HCT116 (cell line): ENCODE results near the gene NBAS. TPM values are rescaled to one million over a fixed set of nuclear protein-coding genes. Genes with fewer than 3 reads are reported as not detected.

Experiments used
- ATAC-seq: fragments of 200-7000 bp; cut with Tn5 transposase; 2 replicates; pipeline ENCODE4 v1.9.1; 2020; ENCODE audit warnings: mild to moderate bottlenecking, moderate library complexity
- BruUV-seq: library from RNA; stranded (reverse); fragments of 400-500 nt; replicated peaks from 2 replicates; lab custom pipeline; 2021; lab: Mats Ljungman, UMichigan
- CTCF ChIA-PET: fragments of 300-600 bp; sonication (Branson Sonifier 250); formaldehyde crosslinking; loops from one replicate; lab custom pipeline; 2021; ENCODE audit warnings: antibody characterized with exemption; lab: Charles Lee
- POLR2A ChIA-PET: fragments of 300-600, 350-600 bp; sonication (Branson Sonifier 250); formaldehyde crosslinking; loops from one replicate; lab custom pipeline; 2021; ENCODE audit warnings: antibody characterized with exemption; lab: Charles Lee
- RAD21 ChIA-PET, 2 experiments: fragments of 300-600 bp; sonication (Branson Sonifier 250); formaldehyde crosslinking; loops; one replicate each; lab custom pipeline; 2023; ENCODE audit warnings: low total read pairs in 2 of 2; ENCODE audit not compliant: uncharacterized antibody in 2 of 2, unreplicated experiment in 2 of 2, low non-redundant PET in 1 of 2; lab: Charles Lee
- DNase-seq: peaks from one replicate; pipeline ENCODE4 v3.0.0-alpha.2; 2010; ENCODE audit warnings: low read depth, low spot score
- H2AFZ ChIP-seq: fragments of 200-600 bp; shearing (Covaris generic), sonication (generic); 2 replicates; pipeline ENCODE4 v1.6.1; 2017; ENCODE audit warnings: low read depth, mixed run types, mixed read lengths, antibody characterized with exemption, low read length; ENCODE audit not compliant: poor library complexity, severe bottlenecking
- H3K27ac ChIP-seq: 2 replicates; pipeline ENCODE4 v1.5.1; 2012; ENCODE audit warnings: low read depth, low read length
- H3K27me3 ChIP-seq: fragments of 200-600 bp; sonication (generic); 2 replicates; pipeline ENCODE4 v1.6.1; 2016; ENCODE audit warnings: mixed run types, low read length, mixed read lengths; ENCODE audit not compliant: insufficient read depth
- H3K36me3 ChIP-seq, 2 experiments: fragments of 200-500 bp in 1 of 2; fragments of 200-600 bp in 1 of 2; sonication (Bioruptor generic) in 1 of 2; sonication (generic) in 1 of 2; 2 replicates each; pipeline versions ENCODE4 v1.5.1 to v1.6.1; 2014 to 2016; ENCODE audit warnings: low read length in 2 of 2, inconsistent platforms in 1 of 2, mixed read lengths in 1 of 2, mixed run types in 1 of 2; ENCODE audit not compliant: insufficient read depth in 2 of 2, control insufficient read depth in 1 of 2
- H3K4me1 ChIP-seq, 2 experiments: fragments of 200-600 bp in 1 of 2; sonication (generic) in 1 of 2; 2 replicates each; pipeline versions ENCODE4 v1.5.1 to v1.6.1; 2012 to 2017; ENCODE audit warnings: low read length in 2 of 2, inconsistent platforms in 1 of 2, mild to moderate bottlenecking in 1 of 2, mixed read lengths in 1 of 2, mixed run types in 1 of 2, moderate library complexity in 1 of 2; ENCODE audit not compliant: insufficient read depth in 2 of 2, control insufficient read depth in 1 of 2
- H3K4me2 ChIP-seq: fragments of 200-600 bp; sonication (generic); 2 replicates; pipeline ENCODE4 v1.6.1; 2017; ENCODE audit warnings: mixed run types, low read length, mixed read lengths
- H3K4me3 ChIP-seq, 2 experiments: fragments of 200-600 bp in 1 of 2; sonication (generic) in 1 of 2; replicated peaks in 1 of 2; 2 replicates each; pipeline ENCODE4 v1.5.1; 2011 to 2016; ENCODE audit warnings: low read length in 2 of 2, control low read depth in 1 of 2, low read depth in 1 of 2, mild to moderate bottlenecking in 1 of 2, mixed read lengths in 1 of 2, mixed run types in 1 of 2
- H3K79me2 ChIP-seq: fragments of 200-600 bp; sonication (generic); 2 replicates; pipeline ENCODE4 v1.6.1; 2017; ENCODE audit warnings: mild to moderate bottlenecking, mixed run types, low read length, moderate library complexity, mixed read lengths; ENCODE audit not compliant: insufficient read depth
- H3K9ac ChIP-seq: fragments of 200-600 bp; sonication (generic); 2 replicates; pipeline ENCODE4 v1.6.1; 2016; ENCODE audit warnings: low read length, mixed read lengths
- H3K9me2 ChIP-seq: fragments of 200-600 bp; sonication (generic), shearing (Covaris generic); 2 replicates; pipeline ENCODE4 v1.6.1; 2017; ENCODE audit warnings: mixed run types, mild to moderate bottlenecking, moderate library complexity; ENCODE audit not compliant: insufficient read depth
- H3K9me3 ChIP-seq, 2 experiments: fragments of 200-500 bp in 1 of 2; fragments of 200-600 bp in 1 of 2; sonication (Bioruptor generic) in 1 of 2; sonication (generic) in 1 of 2; 2 replicates each; pipeline ENCODE4 v1.6.1; 2014 to 2017; ENCODE audit warnings: low read length in 2 of 2, mixed read lengths in 2 of 2, inconsistent platforms in 1 of 2, low read depth in 1 of 2, mild to moderate bottlenecking in 1 of 2, mixed run types in 1 of 2, moderate library complexity in 1 of 2; ENCODE audit not compliant: control insufficient read depth in 1 of 2, insufficient read depth in 1 of 2
- H4K20me1 ChIP-seq: fragments of 200-600 bp; sonication (generic), shearing (Covaris generic); 2 replicates; pipeline ENCODE4 v1.6.1; 2017; ENCODE audit warnings: mixed run types, mild to moderate bottlenecking, moderate library complexity; ENCODE audit not compliant: insufficient read depth
- CEBPB ChIP-seq: IDR thresholded peaks from 2 replicates; pipeline ENCODE4 v1.6.1; 2012; ENCODE audit warnings: low read depth
- EGR1 ChIP-seq: IDR thresholded peaks from 2 replicates; pipeline ENCODE4 v1.6.1; 2012; ENCODE audit warnings: low read depth
- ELF1 ChIP-seq: IDR thresholded peaks from 2 replicates; pipeline ENCODE4 v1.6.1; 2012; ENCODE audit warnings: low read depth, borderline replicate concordance
- FOSL1 ChIP-seq: IDR thresholded peaks from 2 replicates; pipeline ENCODE4 v1.6.1; 2012; ENCODE audit warnings: low read depth
- POLR2A ChIP-seq: IDR thresholded peaks from 2 replicates; pipeline ENCODE4 v1.7.0; 2011; ENCODE audit warnings: borderline replicate concordance; ENCODE audit not compliant: insufficient read depth, insufficient read length; ENCODE audit errors: extremely low read depth
- POLR2AphosphoS5 ChIP-seq: IDR thresholded peaks from 2 replicates; pipeline ENCODE4 v1.6.1; 2011; ENCODE audit warnings: mild to moderate bottlenecking, low read depth, low read length, moderate library complexity
- RAD21 ChIP-seq: IDR thresholded peaks from 2 replicates; pipeline ENCODE4 v1.6.1; 2012; ENCODE audit warnings: low read depth, mild to moderate bottlenecking
- SIN3A ChIP-seq: IDR thresholded peaks from 2 replicates; pipeline ENCODE4 v1.6.1; 2012; ENCODE audit warnings: low read depth
- SP1 ChIP-seq: IDR thresholded peaks from 2 replicates; pipeline ENCODE4 v1.6.1; 2012; ENCODE audit warnings: low read depth
- YY1 ChIP-seq: IDR thresholded peaks from 2 replicates; pipeline ENCODE4 v1.6.1; 2011; ENCODE audit warnings: low read length, low read depth, moderate library complexity, mild to moderate bottlenecking; ENCODE audit not compliant: insufficient replicate concordance; ENCODE audit errors: extremely low read depth
- intact Hi-C: fragments of 100-400 bp; cut with micrococcal nuclease; formaldehyde crosslinking; loops from 2 replicates; pipeline ENCODE4 v1.10.0; 2022
- total RNA-seq: library from RNA; stranded (reverse); gene quantifications from one replicate; pipeline ENCODE4 v1.2.1, GENCODE V29; 2021; ENCODE audit not compliant: unreplicated experiment
- TF ChIP-seq, protein P1 (sequence below): IDR thresholded peaks from 2 replicates; pipeline ENCODE4 v1.6.1; 2012; ENCODE audit warnings: low read depth
- TF ChIP-seq, protein P2 (sequence below): IDR thresholded peaks from 2 replicates; pipeline ENCODE4 v1.6.1; 2012

NBAS gene
- total RNA-seq, 1 experiment from 2014 or later = 32.8 TPM

DNA sequence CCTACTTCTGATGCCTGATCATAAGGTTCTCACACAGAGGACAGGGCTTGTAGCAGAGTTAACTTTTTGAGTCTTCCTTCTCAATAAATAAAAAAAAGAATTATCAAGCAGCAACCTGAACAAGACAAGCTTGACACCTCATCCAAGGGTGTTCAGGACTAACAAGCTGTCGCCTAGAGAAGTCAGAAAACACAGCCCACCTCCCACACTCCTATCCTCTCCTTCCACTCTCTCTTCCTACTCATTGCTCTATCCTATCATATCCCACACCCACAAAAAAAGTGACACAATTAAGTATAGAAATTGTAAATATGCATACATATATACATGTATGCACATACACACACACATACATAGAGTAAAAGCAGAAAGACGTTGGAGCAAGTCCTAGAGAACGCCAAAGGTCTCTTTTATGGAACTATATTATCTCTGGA is 5.4 kb downstream of the NBAS start (continued):
- TF ChIP-seq, protein P1, sequence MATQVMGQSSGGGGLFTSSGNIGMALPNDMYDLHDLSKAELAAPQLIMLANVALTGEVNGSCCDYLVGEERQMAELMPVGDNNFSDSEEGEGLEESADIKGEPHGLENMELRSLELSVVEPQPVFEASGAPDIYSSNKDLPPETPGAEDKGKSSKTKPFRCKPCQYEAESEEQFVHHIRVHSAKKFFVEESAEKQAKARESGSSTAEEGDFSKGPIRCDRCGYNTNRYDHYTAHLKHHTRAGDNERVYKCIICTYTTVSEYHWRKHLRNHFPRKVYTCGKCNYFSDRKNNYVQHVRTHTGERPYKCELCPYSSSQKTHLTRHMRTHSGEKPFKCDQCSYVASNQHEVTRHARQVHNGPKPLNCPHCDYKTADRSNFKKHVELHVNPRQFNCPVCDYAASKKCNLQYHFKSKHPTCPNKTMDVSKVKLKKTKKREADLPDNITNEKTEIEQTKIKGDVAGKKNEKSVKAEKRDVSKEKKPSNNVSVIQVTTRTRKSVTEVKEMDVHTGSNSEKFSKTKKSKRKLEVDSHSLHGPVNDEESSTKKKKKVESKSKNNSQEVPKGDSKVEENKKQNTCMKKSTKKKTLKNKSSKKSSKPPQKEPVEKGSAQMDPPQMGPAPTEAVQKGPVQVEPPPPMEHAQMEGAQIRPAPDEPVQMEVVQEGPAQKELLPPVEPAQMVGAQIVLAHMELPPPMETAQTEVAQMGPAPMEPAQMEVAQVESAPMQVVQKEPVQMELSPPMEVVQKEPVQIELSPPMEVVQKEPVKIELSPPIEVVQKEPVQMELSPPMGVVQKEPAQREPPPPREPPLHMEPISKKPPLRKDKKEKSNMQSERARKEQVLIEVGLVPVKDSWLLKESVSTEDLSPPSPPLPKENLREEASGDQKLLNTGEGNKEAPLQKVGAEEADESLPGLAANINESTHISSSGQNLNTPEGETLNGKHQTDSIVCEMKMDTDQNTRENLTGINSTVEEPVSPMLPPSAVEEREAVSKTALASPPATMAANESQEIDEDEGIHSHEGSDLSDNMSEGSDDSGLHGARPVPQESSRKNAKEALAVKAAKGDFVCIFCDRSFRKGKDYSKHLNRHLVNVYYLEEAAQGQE = no peak
- TF ChIP-seq EGR1 (no peak), CEBPB (no peak), FOSL1 (no peak), POLR2A (no peak), ELF1 (no peak)
- TF ChIP-seq, protein P2, sequence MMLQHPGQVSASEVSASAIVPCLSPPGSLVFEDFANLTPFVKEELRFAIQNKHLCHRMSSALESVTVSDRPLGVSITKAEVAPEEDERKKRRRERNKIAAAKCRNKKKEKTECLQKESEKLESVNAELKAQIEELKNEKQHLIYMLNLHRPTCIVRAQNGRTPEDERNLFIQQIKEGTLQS = no peak

DNA sequence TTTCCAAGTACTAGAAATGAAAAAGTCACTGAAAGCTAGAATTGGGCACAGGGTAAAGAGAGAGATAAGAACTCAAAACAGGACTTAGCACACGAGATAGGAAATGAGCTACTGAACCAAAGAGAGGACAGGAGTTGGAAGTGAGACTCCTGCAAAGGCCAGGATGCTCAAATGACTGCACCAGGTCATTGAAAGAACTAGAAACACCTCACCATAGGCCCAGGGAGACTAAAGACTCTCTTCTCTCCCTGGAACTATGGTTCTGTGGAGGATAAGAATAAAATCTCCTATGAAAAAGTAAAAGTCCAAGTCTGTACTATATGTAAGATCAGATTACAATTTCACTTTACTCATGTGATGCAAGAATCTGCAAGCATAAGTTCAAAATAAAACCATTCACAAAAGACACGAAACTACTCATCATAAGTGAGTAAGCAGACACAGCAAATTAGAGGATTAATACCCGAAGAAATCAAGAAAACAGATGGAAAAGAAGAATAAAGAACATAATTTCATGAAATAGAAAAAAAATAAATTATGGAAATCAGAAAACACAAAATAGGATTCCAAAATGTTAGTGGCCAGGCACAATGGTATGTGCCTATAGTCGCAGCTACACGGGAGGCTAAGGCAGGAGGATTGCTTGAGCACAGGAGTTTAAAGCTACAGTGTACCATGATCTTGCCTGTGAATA is 6.5 kb downstream of the NBAS start:
- Histone ChIP-seq H3K27ac (no peak overlapping the region), H3K36me3 (peaks cover 0 to 4% of the 10 kb centered on the region in 2 experiments; a peak in 1 of 4 replicates), H2AFZ (no peak overlapping the region), H3K4me1 (peaks cover 0 to 2% of the 10 kb centered on the region in 2 experiments; a peak in 1 of 4 replicates), H3K9ac (no peak overlapping the region), H3K9me2 (no peaks in the 10 kb centered on the region), H3K27me3 (no peaks in the 10 kb centered on the region), H3K4me3 (no peak overlapping the region), H3K9me3 (no peaks in the 10 kb centered on the region), H4K20me1 (no peaks in the 10 kb centered on the region), H3K4me2 (no peak overlapping the region), H3K79me2 (peaks cover 24% of the 10 kb centered on the region)
- ChIA-PET CTCF (interaction anchor here (1.2 to 1.8 kb wide), 2 partner anchors 9 to 22 kb away, joined by 4 read pairs; no protein-coding TSS in a partner anchor), POLR2A (no interaction called here), RAD21 (no interaction called here)
- intact Hi-C loops = no loop called here
- no TSS peak for BruUV-seq
- TF ChIP-seq SIN3A (no peak), CEBPB (no peak), RAD21 (no peak), POLR2A (no peak), YY1 (no peak), POLR2AphosphoS5 (no peak), SP1 (no peak)
- no peak for DNase-seq
- no peak for ATAC-seq
